ENCODE data around the gene CHODL.

Gene CHODL

GRCh38 chr21:18294100-18294499 is 49.5 kb downstream of the CHODL start:
- DNase-seq, result no peak

GRCh38 chr21:18298228-18298627 is 53.6 kb downstream of the CHODL start:
- DNase-seq, result no peak

Data from stimulated activated CD4-positive, alpha-beta T cell treated with anti-CD3 and anti-CD28 coated beads, Interleukin-2, amount 100 ng/mL, for 48 hours (primary cell).